GM21723 (cell line): ENCODE results near the gene METAP1D.
A peak's percentile ranks its signal among the peaks of the same experiment; 100 is the strongest.

ENCODE experiments used
- ATAC-seq: cut with Tn5 transposase; IDR thresholded peaks from one replicate; pipeline ENCODE4 v1.9.1; 2021; ENCODE audit warnings: mild to moderate bottlenecking, moderate library complexity; ENCODE audit not compliant: unreplicated experiment

METAP1D gene

DNA sequence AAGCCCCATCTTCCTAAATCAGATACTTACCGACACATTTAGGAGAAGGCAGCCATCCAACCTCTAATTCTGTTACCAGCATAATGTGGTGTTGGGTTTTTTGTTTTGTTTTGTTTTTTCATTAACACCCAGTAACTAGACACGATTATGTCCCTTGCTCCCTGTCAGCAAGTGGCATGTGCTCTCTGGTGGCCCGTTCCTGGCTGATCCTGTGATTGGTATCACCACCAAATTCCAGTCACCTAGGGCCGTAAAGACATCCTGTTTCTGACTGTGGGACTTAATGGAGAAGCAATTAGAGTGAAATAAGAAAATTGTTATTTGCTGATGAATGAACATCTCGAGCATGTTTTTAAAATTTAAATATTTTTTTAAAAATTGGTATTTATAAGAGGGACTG lies 79.7 kb downstream of the METAP1D start:
- no peak for ATAC-seq

- ATAC-seq: no peak
These were observed 80.3 kb downstream of the METAP1D start for GRCh38 chr2:172079838-172080640.

- no peak for ATAC-seq
These were observed 81.0 kb downstream of the METAP1D start for GRCh38 chr2:172080641-172081220.

GRCh38 chr2:172081221-172082022 lies 81.7 kb downstream of the METAP1D start:
- ATAC-seq: no peak

DNA sequence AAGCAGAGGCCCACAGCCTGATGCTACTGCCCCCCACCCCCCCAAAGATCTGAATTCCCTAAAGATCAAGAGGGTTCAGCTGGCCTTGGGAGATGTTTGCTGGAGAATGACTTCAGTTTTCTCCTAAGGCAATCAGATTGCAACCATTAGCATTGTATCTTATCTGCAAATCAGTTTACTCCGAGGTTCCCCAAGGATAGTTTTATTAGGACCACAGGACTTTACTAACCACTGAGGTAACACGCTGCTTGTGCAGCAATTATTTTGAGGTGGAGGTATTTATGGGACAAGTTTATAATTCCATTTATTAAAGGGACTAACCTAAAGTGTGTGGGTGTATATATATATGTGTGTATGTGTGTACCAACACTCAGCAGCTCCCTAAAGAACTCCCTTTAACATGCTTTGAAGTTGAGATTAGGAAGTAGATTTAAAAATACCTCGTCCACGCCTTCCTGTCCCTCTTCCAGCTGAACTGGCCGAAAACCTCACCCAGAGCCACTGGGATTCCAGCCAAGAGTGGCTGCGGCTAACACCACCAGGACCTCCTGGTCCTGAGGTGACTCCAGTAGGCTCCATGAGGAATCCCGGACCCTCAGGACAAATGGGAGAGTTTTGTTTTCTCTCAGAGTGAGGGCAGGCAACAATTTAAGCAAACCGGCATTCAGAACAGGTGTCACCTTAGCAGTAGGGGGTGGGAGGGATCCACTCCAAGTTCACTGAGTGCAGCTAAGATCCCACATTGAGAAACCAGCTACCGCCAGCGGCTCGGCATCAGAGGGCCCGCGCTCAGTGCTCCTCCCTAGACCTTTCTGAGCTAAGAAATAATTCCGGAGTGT lies 82.6 kb downstream of the METAP1D start:
- ATAC-seq: no peak

GRCh38 chr2:172082944-172083627 lies 83.3 kb downstream of the METAP1D start:
- ATAC-seq: no peak

GRCh38 chr2:172083628-172084394 lies 84.1 kb downstream of the METAP1D start:
- ATAC-seq: no peak

DNA sequence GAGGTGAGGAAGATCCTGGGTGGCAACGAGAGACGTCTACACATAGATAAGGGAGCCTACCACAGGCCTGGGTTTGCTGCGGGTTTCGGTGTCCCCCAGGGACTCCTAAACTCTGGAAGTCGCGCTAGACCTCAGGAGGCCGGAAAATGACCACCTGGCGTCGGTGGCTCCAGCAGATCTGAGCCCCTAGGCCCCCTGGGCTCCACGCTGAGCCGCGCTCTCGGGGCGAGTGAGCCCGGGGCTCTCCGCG lies 84.6 kb downstream of the METAP1D start:
- ATAC-seq: no peak

GRCh38 chr2:172084645-172085459 lies 85.1 kb downstream of the METAP1D start:
- peak; percentile 91 for ATAC-seq

GRCh38 chr2:172085460-172086159 lies 85.9 kb downstream of the METAP1D start, which contains the start of gene DLX1:
TSS of gene DLX1 (plus strand) at chr2:172085507. CDS start at chr2:172085678, 171 bp downstream.
- peak; percentile 20 for ATAC-seq

DNA sequence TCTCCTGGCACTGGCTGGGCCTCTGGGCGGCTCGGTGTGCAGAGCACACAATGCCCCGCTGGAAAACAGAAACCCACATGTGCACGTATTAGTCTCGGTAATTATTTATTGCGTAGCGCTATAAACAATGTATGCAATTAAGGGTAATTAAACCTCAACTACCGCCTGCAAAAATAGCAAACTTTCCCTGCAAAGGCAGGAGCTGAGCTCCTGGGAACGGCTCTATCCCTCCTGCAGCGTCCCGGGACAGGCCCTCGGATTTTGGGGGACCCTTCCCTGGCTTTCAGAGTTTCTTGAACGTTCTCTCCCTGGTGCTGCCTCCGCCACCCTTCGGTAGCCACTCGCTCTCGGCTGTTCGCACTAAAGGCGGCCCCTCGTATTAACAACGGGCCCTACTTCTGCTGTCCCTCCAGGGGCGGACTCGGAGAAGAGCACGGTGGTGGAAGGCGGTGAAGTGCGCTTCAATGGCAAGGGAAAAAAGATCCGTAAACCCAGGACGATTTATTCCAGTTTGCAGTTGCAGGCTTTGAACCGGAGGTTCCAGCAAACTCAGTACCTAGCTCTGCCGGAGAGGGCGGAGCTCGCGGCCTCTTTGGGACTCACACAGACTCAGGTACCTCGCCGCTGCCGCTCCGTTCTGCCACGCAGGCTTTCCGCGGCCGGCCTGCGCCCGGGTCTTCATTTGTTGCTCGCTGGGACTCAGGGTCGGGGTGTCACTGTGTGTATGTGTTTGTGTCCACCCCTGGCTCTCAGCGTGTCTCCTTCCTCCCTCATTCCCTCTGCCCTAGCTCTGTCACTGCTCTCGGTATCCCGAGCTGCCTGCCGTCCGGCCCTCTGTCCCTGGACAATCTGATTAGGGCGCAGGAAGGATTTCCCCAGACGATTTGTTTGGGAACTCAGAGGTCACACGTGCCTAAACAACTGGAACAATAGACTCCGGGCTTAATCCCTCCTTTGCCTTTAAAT lies 86.8 kb downstream of the METAP1D start:
- no peak for ATAC-seq

DNA sequence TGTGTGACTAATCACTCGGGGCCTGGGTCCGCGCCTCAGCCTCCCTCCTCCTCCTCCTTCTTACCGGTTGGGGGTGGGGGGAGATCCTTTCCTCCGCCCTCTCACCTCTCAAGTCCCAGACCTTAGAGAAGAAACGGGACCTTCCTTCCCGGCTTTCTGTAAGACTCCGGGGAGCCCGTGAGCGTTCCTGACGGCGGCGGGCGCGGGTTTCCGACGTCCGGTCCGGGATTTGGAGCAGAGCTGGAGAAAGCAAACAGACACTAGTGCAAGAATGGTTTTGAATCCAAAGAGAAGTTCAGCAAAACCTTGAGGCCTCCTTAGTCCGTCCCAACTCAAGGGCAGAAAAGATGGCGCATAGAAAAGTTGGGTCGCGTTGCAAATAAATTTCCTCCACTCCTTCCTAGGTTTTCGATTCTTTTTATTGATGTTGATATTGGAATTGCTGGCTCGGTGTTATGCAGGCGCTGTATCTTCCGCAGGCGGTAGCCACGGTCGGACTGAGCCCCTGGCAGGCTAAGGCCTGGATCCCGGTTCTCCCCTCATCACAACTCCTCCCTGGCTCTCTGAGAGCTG lies 87.5 kb downstream of the METAP1D start:
- ATAC-seq: no peak

- ATAC-seq: no peak
These were observed 88.1 kb downstream of the METAP1D start for GRCh38 chr2:172087780-172088244.

GRCh38 chr2:172088245-172089004 lies 88.7 kb downstream of the METAP1D start:
- no peak for ATAC-seq

DNA sequence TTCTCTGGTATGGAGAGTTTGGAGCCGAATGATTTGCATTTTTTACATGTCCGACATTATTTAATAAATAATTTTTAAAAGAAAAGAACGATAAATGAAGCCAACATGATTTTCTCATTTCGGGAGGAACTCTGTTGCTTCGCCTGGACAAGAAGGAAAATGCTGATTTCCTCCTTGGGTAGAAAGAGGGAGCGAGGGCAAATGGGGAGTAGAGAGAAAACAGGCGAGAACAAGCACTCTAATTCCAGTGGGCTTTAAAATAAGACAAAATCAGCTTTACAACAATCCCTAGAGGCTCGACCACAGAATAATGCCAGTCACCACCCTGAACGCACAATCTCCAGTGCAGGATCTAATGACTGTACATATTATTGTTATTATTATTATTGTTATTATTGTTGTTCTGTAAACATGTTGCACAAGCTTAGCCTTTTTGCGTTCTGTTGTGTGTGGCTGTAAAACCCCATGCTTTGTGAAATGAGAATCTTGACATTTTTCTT lies 89.3 kb downstream of the METAP1D start:
- ATAC-seq: no peak

DNA sequence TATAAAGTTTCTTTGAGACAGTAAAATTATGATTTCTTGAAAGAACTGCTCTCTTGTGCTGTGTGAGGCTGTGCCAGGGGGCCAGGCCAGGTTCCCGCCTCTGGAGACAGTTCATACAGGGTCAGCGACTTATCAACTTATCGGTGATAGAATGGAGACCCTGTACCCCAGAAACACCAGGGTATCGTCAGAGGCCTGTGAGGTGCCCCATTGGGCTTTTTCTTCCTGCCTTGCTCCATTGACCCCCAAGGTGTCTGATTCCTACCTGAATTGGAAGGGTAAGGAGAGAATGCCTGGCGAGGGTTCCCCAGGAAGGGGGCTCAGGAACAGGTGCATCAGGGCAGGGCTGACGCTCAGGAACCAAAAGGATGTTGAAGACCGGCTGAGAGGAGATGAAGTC lies 89.9 kb downstream of the METAP1D start:
- ATAC-seq: no peak
